ENCODE results near the gene PDXK. TPM values are rescaled to one million over a fixed set of nuclear protein-coding genes. Genes with fewer than 3 reads are reported as not detected.

Gene PDXK
- total RNA-seq, 1 donor from 2014 or later, result 87.0 TPM

- DNase-seq (ENCODE audit: low read depth), result no peak
Observed at GRCh38 chr21:43761886-43762285, 43.0 kb downstream of the PDXK start.

GRCh38 chr21:43762303-43763128 is 43.6 kb downstream of the PDXK start:
- DNase-seq (ENCODE audit: low read depth), result no peak

GRCh38 chr21:43763901-43764523 is 45.1 kb downstream of the PDXK start:
- no peak for DNase-seq (ENCODE audit: low read depth)

- DNase-seq (ENCODE audit: low read depth), result peak; percentile 31
Observed at GRCh38 chr21:43764576-43765495, 45.9 kb downstream of the PDXK start.

DNA sequence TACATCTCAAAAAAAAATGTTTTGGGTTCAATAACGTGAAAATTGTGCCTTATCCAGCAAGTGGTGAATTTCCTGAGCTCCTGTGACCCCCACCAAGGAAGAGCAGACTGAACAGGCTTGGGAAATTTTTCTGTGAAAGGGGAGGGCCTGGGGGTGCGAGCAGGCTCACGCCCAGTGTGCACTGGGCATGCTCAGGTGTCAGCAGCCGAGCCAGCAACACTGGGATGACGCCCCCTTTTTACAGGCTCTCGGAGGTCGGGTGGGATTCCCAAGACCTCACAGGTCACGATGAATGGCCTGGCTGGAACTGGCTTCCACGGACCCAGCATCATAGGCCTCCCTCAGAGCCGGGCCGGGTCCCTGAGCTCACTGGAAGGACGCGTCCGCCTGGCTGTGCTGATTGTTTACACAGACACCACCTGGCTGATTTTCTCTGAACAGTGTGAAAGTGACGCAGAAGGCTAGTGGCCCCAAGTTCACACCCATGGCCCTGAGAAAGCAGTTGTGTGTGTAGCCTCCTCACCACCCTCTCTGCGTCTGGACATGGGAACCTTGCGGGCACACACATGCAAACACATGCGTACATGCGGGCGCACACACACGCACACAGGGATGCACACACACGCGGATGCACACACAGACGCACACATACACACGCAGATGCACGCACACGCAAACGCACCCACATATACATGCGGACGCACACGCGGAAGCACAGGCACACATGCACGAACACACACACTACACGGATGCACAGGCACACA is 48.0 kb downstream of the PDXK start:
- no peak for DNase-seq (ENCODE audit: low read depth)

GRCh38 chr21:43767498-43767983 is 48.6 kb downstream of the PDXK start:
- no peak for DNase-seq (ENCODE audit: low read depth)

DNA sequence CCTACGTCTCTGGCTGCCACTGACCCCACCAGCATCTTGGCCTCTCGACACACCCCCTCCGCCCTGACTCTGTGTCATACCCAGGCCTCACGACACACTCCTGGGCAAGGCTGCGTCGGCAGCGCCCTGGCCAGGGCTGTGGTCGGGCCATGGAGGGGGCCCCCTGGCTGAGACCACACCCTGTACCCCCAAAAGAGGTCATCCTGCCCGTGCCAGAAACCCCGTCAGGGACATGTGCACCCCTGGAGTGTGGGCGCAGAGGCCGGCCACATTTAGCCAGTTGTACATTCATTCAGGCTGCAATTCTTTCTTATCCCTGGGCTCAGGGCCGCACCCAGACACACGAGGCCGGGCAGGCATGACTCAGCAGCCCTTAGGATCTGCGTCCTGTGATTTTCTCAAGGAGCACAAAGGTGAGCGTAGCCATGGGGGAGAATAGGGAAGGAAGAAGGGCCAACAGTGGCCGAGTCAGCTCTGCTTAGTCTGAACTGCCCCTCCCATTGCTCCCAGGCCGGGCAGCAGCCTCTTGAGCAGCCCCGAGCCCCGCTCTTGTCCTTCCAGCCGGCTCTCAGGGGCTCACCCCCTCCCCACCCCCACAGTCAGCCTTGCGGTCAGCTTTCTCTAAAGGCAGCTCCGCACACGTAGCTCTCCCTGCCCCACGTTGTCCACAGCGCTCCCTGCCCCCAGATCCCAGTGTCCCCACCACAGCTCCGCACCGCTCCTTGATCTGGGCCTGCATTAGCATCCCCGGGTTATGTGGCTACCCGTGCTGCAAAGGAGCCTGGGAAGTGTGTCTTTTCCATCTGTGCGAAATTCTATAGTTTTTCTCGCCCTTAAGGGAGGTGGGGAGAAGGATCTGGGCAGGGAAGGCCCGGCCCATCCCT is 49.3 kb downstream of the PDXK start:
- peak; percentile 65 for DNase-seq (ENCODE audit: low read depth)

- DNase-seq (ENCODE audit: low read depth), result no peak
Observed at GRCh38 chr21:43768868-43769167, 49.9 kb downstream of the PDXK start.

DNA sequence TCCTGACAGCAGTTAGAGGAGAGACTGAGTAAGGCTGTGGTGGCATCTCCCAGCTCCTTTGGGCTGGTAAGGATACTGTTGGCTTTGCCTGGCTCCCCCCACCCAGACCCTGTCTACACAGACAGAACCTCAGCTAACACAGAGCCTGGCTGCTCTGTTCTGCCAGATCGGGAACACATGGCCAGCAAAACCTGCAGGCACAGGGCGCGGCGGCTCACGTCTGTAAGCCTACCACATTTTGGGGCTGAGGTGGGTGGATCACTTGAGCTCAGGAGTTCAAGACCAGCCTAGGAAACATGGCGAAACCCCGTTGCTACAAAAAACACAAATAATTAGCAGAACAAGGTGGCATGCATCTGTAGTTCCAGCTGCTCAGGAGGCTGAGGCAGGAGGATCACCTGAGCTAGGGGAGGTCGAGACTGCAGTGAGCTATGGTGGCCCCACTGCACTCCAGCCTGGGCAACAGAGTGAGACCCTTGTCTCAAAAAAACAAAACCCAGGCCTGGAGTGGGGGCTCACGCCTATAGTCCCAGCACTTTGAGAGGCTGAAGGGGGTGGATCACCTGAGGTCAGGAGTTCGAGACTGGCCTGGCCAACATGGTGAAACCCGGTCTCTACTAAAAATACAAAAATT is 50.5 kb downstream of the PDXK start:
- no peak for DNase-seq (ENCODE audit: low read depth)

DNA sequence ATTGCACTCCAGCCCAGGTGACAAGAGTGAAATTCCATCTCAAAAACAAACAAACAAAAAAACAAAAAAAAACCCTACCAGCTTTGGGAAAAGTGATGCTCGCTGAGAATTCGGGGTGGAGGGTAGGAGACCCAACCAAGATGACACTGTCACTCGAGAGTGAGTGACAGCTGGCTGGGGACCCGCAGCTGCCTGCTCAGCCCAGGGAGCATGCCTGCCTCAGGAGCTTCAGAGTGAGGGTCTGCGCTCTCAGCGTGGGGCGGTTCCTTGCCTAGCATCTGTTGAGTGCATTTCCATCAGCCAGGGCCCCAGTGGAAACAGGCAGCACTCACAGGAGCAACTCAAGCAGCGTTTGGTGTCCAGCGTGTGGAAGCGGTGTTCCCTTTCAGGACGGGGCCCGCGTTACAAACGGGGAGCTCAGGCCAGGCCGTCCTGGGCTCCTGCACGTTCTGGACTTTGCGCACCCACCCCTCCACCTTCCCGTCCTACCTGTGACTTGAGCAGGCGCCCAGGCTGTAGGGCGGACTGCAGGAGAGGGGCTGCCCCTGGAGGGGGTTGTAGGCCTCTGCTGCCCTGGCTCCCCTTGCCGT is 51.2 kb downstream of the PDXK start:
- DNase-seq (ENCODE audit: low read depth), result no peak

DNA sequence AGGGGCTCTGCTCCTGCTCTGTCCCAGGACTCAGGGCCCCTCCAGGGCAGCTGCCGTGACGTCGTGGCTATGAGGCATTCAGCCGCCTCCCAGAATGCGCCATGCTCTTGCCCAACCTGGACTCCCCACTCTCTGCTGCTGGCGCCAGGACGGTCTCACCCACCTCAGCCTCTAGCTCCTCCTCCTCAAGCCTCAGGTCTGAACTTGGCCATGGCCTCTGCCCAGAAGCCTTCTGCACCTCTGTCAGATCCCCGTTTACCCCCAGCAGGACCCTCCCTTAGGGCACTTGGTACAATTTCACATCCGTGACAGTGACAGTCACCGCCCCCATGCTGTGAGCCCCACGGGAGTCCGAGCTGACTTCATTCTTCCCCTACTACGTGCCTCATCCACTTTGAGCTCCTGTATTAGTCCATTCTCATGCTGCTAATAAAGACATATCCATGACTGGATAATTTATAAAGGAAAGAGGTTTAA is 52.3 kb downstream of the PDXK start:
- no peak for DNase-seq (ENCODE audit: low read depth)

DNA sequence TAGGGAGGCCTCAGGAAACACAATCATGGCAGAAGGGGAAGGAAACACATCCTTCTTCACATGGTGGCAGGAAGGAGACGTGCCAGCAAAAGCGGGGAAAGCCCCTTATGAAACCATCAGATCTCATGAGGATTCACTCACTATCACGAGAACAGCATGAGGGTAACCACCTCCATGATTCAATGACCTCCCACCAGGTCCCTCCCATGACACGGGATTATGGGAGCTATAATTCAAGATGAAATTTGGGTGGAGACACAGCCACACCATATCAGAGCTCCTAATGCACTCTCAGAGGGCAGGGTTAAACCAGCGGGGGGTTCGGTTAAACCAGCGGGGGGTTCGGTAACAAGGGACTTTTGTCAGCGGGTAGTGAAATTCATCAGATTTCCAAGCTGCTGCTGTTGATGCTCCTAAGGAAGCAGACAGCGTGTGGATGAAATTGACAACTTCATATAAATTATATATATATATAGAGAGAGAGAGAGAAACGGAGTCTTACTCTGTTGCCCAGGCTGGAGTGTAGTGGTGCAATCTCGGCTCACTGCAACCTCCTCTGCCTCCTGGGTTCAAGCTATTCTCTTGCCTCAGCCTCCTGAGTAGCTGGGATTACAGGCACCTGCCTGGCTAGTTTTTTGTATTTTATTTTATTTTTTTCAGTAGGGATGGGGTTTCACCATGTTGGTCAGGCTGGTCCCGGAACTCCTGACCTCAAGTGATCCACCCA is 52.9 kb downstream of the PDXK start:
- DNase-seq (ENCODE audit: low read depth), result no peak

- DNase-seq (ENCODE audit: low read depth), result no peak
Observed at GRCh38 chr21:43772425-43772821, 53.5 kb downstream of the PDXK start.

DNA sequence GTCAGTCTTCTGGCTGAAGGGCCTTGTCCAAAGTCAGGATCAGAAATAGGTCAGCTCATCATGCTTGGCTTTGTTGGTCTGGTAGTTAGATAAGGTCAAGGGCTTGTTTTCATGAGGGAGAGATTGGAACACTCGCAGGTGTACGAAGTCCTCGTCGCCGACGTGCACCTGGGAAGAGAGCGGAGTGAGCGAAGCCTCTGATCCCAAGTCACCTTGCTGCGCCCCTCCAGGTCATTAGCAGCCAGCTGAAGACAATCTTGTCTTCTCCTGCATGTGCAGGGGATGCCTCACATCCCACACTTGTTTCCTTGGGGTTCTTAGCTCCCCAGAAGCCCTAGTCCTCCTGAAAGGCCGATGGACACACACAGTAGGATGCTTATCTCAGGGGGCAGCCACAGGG is 55.2 kb downstream of the PDXK start:
- DNase-seq (ENCODE audit: low read depth), result no peak

- DNase-seq (ENCODE audit: low read depth), result no peak
Observed at GRCh38 chr21:43775190-43775589, 56.3 kb downstream of the PDXK start.

DNA sequence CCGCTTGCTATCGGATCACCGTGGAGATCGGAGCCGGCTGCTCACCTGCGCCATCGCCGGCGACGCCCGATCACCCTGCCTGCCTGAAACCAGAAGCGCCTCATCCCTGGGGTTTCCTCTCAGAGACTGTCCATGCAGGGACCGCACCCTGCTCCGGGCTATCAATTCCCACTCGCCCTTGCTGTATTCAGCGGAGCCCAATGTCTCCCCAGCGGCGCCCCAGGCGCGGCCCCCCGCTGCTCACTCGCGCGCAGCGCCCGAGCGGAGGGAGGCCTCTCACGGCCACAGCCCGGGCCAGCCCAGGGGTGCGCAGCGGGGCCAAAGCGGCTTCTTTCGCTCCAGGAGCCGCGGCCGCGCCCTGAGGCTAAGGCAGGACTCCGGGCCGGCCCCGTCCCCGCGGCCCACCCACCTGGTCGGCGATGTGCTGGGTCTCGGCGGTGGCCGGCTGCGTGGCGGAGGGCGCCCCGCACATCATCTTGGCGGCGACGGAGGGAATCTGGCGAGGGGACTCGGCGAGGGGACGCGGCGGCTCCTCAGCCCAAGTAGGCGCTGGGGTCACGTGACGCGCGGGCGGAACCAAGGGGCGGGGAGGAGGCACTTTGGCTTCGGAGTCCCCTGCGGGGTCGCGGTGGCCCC is 57.0 kb downstream of the PDXK start, which contains the start of gene CSTB:
Gene CSTB, minus strand, starts transcription at position 514 of the 636 bp plus-strand sequence. Its CDS starts 39 bp downstream, at position 475.
- peak; percentile 78 for DNase-seq (ENCODE audit: low read depth)

DNA sequence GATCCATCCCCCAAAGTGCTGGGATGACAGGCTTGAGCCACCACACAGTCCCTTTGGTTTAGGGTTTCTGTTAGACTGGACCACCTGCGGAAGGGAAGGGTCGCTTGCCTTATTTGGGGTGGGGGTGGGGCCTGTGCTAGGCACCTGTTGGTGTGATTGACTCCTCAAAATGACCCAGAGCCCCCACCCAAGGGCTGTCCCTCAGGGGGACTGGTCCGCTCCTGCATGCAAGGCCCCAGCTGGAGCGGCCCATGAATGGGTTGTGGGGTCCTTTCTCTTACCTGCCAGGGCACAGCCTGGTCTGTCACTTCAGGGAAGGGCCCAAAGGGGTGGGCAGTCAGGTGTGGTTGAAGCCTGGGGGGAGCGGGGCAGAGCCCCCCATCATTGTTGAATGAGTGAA is 59.0 kb downstream of the PDXK start:
- no peak for DNase-seq (ENCODE audit: low read depth)

Measured in myocyte (in vitro differentiated cells).